Measurements from ENCODE around the gene DDX28. TPM values are rescaled to one million over a fixed set of nuclear protein-coding genes. Genes with fewer than 3 reads are reported as not detected.

Gene DDX28
- total and polyA plus RNA-seq, 9 of the 15 experiments (the other 6 are each of a cell fraction or from before 2014, with no cell fraction given): 2.8 to 24.5 (median 15.9) TPM

- TF ChIP-seq MBD1 (CRISPR knock-in tag; IDR thresholded peaks at IDR 0.05) (no peak), NR0B1 (IDR thresholded peaks at IDR 0.05; ENCODE audit: partially characterized antibody) (no peak), EP300 (IDR thresholded peaks at IDR 0.05; ENCODE audit: low read length) (peak; percentile 29; the same call in 1 of the 2 replicates), E2F8 (IDR thresholded peaks at IDR 0.05; ENCODE audit: low read depth, partially characterized antibody) (peak; percentile 78), ZNF133 (CRISPR knock-in tag; IDR thresholded peaks at IDR 0.05) (no peak), ATF7 (IDR thresholded peaks at IDR 0.05) (peak; percentile 90), MGA (IDR thresholded peaks at IDR 0.05) (peak; percentile 93), ILK (tag; IDR thresholded peaks at IDR 0.05; ENCODE audit: borderline replicate concordance, low read depth) (no peak)
These were observed 29.6 kb downstream of the DDX28 start (continued) for GRCh38 chr16:67993207-67994039.

Measured in K562 (cell line).